Small intestine (tissue), 7 donors: ENCODE results near the gene TMEM234. TPM values are rescaled to one million over a fixed set of nuclear protein-coding genes. Genes with fewer than 3 reads are reported as not detected.

Experiments used
- DNase-seq, 2 donors: peaks; one replicate each; pipeline versions ENCODE4 v3.0.0 to v3.0.0-alpha.2; 2013
- FAIRE-seq: peaks from 2 replicates; lab custom pipeline; 2012; peaks lifted over from hg19 to GRCh38; lab: Jason Lieb, UNC
- H3K27ac ChIP-seq, 3 donors: one replicate each; pipeline ENCODE4 v1.5.1; 2013; ENCODE audit warnings: low read length in 2 of 3, mild to moderate bottlenecking in 2 of 3, control low read depth in 1 of 3, inconsistent platforms in 1 of 3, low read depth in 1 of 3, moderate library complexity in 1 of 3
- H3K27me3 ChIP-seq, 3 donors: one replicate each; pipeline ENCODE4 v1.6.1; 2013; ENCODE audit warnings: low read length in 3 of 3, inconsistent platforms in 1 of 3; ENCODE audit not compliant: control insufficient read depth in 3 of 3, insufficient read depth in 3 of 3
- H3K36me3 ChIP-seq, 3 donors: one replicate each; pipeline ENCODE4 v1.6.1; 2013; ENCODE audit warnings: low read length in 3 of 3, inconsistent platforms in 1 of 3, low read depth in 1 of 3, mild to moderate bottlenecking in 1 of 3, moderate library complexity in 1 of 3; ENCODE audit not compliant: control insufficient read depth in 3 of 3, insufficient read depth in 2 of 3
- H3K4me1 ChIP-seq, 3 donors: one replicate each; pipeline ENCODE4 v1.6.1; 2013; ENCODE audit warnings: low read length in 2 of 3, inconsistent platforms in 1 of 3, low read depth in 1 of 3, mild to moderate bottlenecking in 1 of 3, moderate library complexity in 1 of 3; ENCODE audit not compliant: control insufficient read depth in 3 of 3, insufficient read depth in 2 of 3
- H3K4me3 ChIP-seq, 3 donors: one replicate each; pipeline ENCODE4 v1.5.1; 2013; ENCODE audit warnings: low read length in 3 of 3, control low read depth in 1 of 3, inconsistent platforms in 1 of 3, low read depth in 1 of 3, mild to moderate bottlenecking in 1 of 3, moderate library complexity in 1 of 3
- H3K9me3 ChIP-seq, 2 donors: one replicate each; pipeline ENCODE4 v1.6.1; 2013; ENCODE audit warnings: low read depth in 1 of 2, low read length in 1 of 2; ENCODE audit not compliant: control insufficient read depth in 2 of 2, insufficient read depth in 1 of 2
- WGBS, 3 donors: extraction: QIAGEN DNeasy Blood & Tissue Kit; methylation state at CpG; one replicate each; pipeline ENCODE4 v1.1.7; 2013; 5-methylcytosine and 5-hydroxymethylcytosine counted together
- polyA plus RNA-seq, 4 donors: library from polyadenylated mRNA; stranded (reverse) in 3 of 4; unstranded in 1 of 4; fragments of 200-250 nt in 3 of 4; fragments of 120-200 nt in 1 of 4; gene quantifications; one replicate each; pipeline versions ENCODE4 v1.2.1 to v1.2.3, GENCODE V29; 2013
- donor health status: healthy with polysubstance abuse.
- donor health status: control.
- donor health status: control.
- donor health status: Bipolar disorder and iron deficiency.
- donor health status: healthy.

The TMEM234 gene
- polyA plus RNA-seq, 4 donors = 6.5 to 22.1 (median 10.5) TPM

DNA sequence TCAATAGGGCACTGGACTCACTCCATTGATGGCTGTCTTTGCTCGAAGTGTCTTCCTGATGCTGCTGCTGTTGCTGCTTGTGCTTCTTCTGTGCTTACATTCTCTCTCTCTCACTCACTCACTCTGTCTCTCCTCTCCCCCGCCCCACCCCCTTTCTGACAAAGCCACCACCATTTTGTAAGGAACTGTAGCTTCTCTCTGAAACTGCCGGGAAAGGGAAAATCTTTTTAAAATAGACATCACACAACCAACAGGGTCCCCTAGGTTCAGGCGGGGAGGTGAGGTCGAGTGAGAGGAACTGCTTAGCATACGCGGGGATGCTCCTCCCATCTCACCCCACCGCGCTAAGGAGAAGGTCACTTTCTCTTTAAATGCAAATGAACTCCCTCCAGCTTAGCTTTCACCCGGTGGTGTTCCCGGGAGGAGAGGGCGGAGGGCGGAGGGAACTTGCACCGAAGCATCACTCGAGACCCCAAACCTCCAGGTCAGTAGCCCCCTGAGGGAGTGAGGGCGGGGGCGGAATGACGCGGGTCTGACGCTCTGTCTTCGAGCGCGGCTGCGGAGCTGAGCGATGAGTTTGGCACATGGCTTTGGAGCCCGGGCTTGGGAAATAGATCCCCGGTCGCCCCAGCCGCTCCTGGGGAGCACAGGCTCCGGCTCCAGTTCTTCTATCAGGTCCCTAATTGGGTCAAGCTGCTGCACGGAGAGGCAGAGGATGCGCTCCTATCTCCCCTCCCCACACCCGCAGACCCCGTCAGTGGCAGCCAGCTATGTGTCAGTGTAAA, 21.7 kb downstream of the TMEM234 start, which contains the start of gene CCDC28B:
CCDC28B (plus strand) TSS at position 370 of the 785 bp plus-strand sequence. CDS start 1,341 bp downstream, outside the sequence.
- Histone ChIP-seq H3K27me3 (no peaks in the 10 kb centered on the region), H3K9me3 (no peaks in the 10 kb centered on the region), H3K27ac (peak within 1 kb of the TSS in 2 of 3 donors; percentile 75 to 80), H3K36me3 (peaks cover 2 to 35% (median 3%) of the 10 kb centered on the region in 3 donors), H3K4me1 (peaks cover 0 to 24% (median 0%) of the 10 kb centered on the region in 3 donors), H3K4me3 (peak within 1 kb of the TSS; percentile 21 to 59 (median 49))
- FAIRE-seq = no peak
- DNase-seq = peak; percentile 44 to 72
- 0 to 2% (median 1%) methylated on average over 32 to 34 of the region's 34 CpGs for WGBS, 3 donors

DNA sequence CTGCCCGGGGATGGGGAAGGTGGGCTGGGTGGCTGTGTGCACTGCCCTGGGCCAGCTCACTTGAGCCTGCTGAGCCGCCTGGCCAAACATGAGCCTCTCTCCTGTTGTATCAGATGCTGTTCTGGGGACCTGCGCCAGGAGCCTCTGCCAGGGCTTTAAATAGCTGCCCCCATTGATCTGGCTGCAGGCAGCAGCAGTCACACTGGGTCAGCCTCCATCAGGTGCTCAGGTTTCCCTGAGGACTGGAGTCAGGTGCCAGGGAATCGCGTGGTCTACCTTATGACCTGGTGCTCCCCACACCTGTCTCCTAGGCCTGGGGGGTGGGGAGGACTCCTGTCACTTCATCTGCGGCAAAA, 22.5 kb downstream of the TMEM234 start:
- no peak for FAIRE-seq
- 47 to 56% (median 54%) methylated on average over 6 of the region's 6 CpGs for WGBS, 3 donors
- DNase-seq = no peak
- Histone ChIP-seq H3K9me3 (no peaks in the 10 kb centered on the region), H3K4me3 (no peak overlapping the region), H3K27ac (peak overlapping the region in 2 of 3 donors; percentile 75 to 80), H3K27me3 (no peaks in the 10 kb centered on the region), H3K36me3 (peaks cover 9 to 42% (median 9%) of the 10 kb centered on the region in 3 donors), H3K4me1 (peaks cover 0 to 21% (median 0%) of the 10 kb centered on the region in 3 donors)

DNA sequence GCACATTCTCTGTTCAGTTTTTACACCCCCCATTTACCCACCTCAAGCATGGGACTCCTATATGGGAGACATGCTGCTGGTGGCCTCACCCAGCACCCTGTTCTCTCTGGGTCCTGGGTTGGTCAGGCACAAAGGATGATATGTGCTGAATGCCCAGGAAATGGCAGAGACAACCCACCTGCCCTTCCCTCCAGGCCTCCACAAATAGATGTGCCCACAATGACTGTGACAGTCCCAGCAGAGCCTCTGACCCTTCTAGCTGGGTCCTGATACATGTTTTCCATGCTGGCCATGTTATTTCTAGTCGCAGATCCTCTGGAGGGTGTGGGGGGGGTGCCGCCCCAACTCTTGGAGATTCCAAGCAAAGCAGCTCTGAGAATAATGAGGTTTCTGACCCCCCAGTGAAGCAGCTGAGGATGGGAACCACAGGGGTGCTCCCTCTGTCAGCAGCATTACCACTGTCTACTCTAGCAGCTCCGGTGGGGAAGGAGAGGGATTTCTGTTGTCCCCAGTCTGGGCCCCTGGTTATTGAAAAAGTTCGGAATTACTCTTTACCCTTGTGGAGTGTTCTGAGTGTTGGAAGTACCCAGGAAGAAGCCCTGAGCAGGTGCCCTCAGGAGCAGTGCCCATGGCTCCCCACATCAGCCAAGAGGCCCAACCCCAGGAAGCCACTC, 23.0 kb downstream of the TMEM234 start:
- Histone ChIP-seq H3K27ac (peak overlapping the region in 2 of 3 donors; percentile 14 to 80), H3K9me3 (no peaks in the 10 kb centered on the region), H3K4me1 (peaks cover 0 to 21% (median 0%) of the 10 kb centered on the region in 3 donors), H3K4me3 (no peak overlapping the region), H3K27me3 (no peaks in the 10 kb centered on the region), H3K36me3 (peaks cover 10 to 45% (median 14%) of the 10 kb centered on the region in 3 donors)
- FAIRE-seq (no peak), DNase-seq (no peak)
- 72 to 82% (median 73%) methylated on average over 4 of the region's 4 CpGs for WGBS, 3 donors

DNA sequence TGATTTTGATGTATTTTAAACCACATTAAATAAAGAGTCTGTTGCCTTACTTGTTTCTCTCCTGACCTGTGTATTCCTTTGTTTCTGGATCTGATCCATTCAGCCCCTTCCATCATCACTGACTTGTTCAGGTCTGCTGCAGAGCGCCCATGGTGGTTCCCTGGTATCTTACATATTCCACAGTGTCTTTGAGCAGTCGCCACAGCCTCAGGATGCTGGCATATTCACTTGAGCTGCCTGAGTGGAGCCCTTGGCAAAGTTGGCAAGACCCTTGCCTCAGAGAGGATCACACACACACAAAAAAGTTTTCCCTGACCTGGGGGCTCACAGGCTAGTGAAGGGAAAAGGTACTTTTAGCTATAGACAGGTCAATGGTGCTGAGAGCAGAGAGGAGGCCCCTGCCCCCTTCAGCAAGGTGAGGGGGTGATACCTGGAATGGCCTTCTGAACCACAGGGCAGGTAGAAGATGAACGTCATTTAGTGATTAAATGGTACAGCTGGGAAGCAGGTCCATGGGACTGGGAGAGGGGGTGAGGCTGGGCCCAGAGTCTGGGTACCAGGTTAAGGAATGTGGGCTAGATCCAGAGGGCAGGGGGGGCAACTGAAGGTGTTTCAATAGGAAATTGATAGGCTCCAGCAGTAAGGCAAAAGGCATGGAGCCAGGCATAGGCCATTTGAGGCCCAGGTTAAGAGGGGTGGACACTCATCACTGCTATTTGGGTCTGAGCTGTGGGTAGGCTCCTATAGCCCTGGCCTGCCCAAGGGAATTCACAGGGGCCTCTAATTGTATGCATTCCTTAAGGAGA, 23.7 kb downstream of the TMEM234 start:
- DNase-seq (no peak), FAIRE-seq (no peak)
- peaks cover 12 to 53% (median 19%) of the 10 kb centered on the region in 3 donors for H3K36me3 ChIP-seq
- WGBS, 3 donors = 76 to 83% (median 80%) methylated on average over 3 of the region's 3 CpGs
- no peak overlapping the region for H3K4me3 ChIP-seq
- no peaks in the 10 kb centered on the region for H3K9me3 ChIP-seq
- no peak overlapping the region for H3K27ac ChIP-seq
- H3K27me3 ChIP-seq = no peaks in the 10 kb centered on the region
- peaks cover 0 to 21% (median 0%) of the 10 kb centered on the region in 3 donors for H3K4me1 ChIP-seq

DNA sequence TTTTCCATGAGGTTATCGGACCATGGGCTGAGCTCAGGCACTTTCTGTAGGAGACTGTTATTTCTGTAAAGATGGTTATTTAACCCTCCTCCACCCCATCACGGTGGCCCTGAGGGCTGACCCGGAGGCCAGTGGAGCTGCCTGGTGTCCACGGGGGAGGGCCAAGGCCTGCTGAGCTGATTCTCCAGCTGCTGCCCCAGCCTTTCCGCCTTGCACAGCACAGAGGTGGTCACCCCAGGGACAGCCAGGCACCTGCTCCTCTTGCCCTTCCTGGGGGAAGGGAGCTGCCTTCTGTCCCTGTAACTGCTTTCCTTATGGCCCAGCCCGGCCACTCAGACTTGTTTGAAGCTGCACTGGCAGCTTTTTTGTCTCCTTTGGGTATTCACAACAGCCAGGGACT, 24.3 kb downstream of the TMEM234 start:
- 79 to 80% (median 79%) methylated on average over 6 of the region's 6 CpGs for WGBS, 3 donors
- no peak for FAIRE-seq
- H3K4me3 ChIP-seq = no peak overlapping the region
- DNase-seq = no peak
- no peak overlapping the region for H3K27ac ChIP-seq
- no peaks in the 10 kb centered on the region for H3K27me3 ChIP-seq
- peaks cover 16 to 58% (median 19%) of the 10 kb centered on the region in 3 donors for H3K36me3 ChIP-seq
- H3K4me1 ChIP-seq = peaks cover 0 to 21% (median 0%) of the 10 kb centered on the region in 3 donors
- no peaks in the 10 kb centered on the region for H3K9me3 ChIP-seq

DNA sequence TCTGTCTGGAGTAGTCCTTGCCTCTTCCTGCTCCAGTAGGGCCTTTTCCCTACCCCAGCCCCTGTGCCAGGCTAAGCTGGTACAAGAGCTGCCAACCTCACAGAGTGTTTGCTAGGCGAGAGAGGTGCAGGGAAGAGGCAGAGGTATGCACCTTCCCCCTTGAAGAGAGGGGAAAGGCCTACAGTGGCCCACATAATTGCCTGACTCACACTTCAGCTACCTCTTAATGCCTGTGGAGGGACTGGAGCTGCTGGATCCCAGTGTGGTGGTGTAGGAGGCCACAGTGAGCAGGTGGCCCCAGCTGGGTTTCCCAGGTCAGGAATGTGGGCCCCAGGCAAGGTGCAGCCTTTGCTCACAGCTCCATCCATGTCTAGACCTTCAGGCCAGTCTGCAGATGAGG, 25.1 kb downstream of the TMEM234 start:
- no peak overlapping the region for H3K4me3 ChIP-seq
- H3K4me1 ChIP-seq = peaks cover 0 to 21% (median 0%) of the 10 kb centered on the region in 3 donors
- H3K9me3 ChIP-seq = no peaks in the 10 kb centered on the region
- DNase-seq (no peak), FAIRE-seq (no peak)
- H3K27ac ChIP-seq = no peak overlapping the region
- H3K36me3 ChIP-seq = peaks cover 23 to 66% (median 24%) of the 10 kb centered on the region in 3 donors
- WGBS, 3 donors = 85 to 100% (median 92%) methylated on average over 1 of the region's 1 CpG
- H3K27me3 ChIP-seq = no peaks in the 10 kb centered on the region

DNA sequence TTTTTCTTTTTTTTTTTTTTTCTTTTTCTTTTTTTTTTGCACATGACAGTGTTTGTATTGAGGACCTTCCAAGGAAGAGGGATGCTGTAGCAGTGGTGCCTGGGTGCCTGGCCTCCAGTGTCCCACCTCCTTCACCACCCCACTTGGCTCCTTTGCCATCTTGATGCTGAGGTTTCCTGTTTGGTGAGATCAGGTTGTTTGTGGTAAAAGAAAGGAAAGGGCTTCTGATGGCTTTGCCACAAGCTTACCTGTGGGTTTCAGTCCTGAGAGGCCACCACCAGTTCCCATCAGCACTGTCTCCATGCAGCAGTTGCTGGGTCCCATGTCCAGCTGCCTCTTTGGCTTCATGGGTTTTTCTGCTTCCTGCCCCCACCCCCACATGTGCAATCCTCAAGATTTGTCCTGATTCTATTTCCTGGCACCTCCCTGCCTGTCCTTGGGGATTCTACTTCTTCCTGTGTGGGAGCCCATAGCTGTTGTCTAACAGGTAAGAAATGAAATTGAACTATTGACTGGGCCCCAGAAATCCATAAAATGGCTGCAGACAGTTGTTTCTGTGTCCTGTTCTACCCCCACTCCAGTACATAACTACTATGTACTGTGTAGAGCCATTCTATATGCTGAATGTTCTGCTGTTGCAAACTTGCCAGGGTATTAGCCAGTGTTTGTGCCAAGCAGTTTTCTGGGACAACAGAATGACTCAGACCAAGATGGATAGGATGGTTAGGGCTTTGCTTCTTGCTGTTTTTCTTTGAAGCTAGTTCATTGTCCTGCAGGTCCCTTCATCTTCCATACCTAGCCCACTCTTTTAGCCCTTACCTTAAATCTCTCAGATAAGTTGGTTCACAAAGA, 26.0 kb downstream of the TMEM234 start:
- Histone ChIP-seq H3K4me3 (no peak overlapping the region), H3K27me3 (no peaks in the 10 kb centered on the region), H3K4me1 (peaks cover 0 to 14% (median 0%) of the 10 kb centered on the region in 3 donors), H3K9me3 (no peaks in the 10 kb centered on the region), H3K36me3 (peaks cover 26 to 75% (median 29%) of the 10 kb centered on the region in 3 donors), H3K27ac (no peak overlapping the region)
- no peak for DNase-seq
- FAIRE-seq = no peak
